ENCODE data around the gene NDEL1.

Gene NDEL1

GRCh38 chr17:8455665-8456209 is 20.1 kb downstream of the NDEL1 start:
- no peak for DNase-seq (ENCODE audit: low spot score)

- DNase-seq (ENCODE audit: low spot score), result no peak
Observed at GRCh38 chr17:8458128-8458527, 22.4 kb downstream of the NDEL1 start.

GRCh38 chr17:8459107-8459506 is 23.4 kb downstream of the NDEL1 start:
- no peak for DNase-seq (ENCODE audit: low spot score)

- no peak for DNase-seq (ENCODE audit: low spot score)
Observed at GRCh38 chr17:8459831-8460230, 24.1 kb downstream of the NDEL1 start.

GRCh38 chr17:8462564-8462963 is 26.9 kb downstream of the NDEL1 start:
- DNase-seq (ENCODE audit: low spot score), result no peak

- no peak for DNase-seq (ENCODE audit: low spot score)
Observed at GRCh38 chr17:8463099-8463498, 27.4 kb downstream of the NDEL1 start.

GRCh38 chr17:8464941-8465340 is 29.3 kb downstream of the NDEL1 start:
- DNase-seq (ENCODE audit: low spot score), result no peak

- no peak for DNase-seq (ENCODE audit: low spot score)
Observed at GRCh38 chr17:8465356-8465755, 29.7 kb downstream of the NDEL1 start.

GRCh38 chr17:8465759-8466158 is 30.1 kb downstream of the NDEL1 start:
- DNase-seq (ENCODE audit: low spot score), result no peak

GRCh38 chr17:8466456-8466855 is 30.8 kb downstream of the NDEL1 start:
- DNase-seq (ENCODE audit: low spot score), result no peak

- DNase-seq (ENCODE audit: low spot score), result no peak
Observed at GRCh38 chr17:8466873-8467272, 31.2 kb downstream of the NDEL1 start.

GRCh38 chr17:8467527-8467926 is 31.8 kb downstream of the NDEL1 start:
- no peak for DNase-seq (ENCODE audit: low spot score)

GRCh38 chr17:8468127-8468526 is 32.4 kb downstream of the NDEL1 start:
- no peak for DNase-seq (ENCODE audit: low spot score)

GRCh38 chr17:8468980-8469379 is 33.3 kb downstream of the NDEL1 start:
- DNase-seq (ENCODE audit: low spot score), result no peak

GRCh38 chr17:8469964-8470363 is 34.3 kb downstream of the NDEL1 start:
- DNase-seq (ENCODE audit: low spot score), result no peak

- DNase-seq (ENCODE audit: low spot score), result no peak
Observed at GRCh38 chr17:8470447-8471047, 34.9 kb downstream of the NDEL1 start.

GRCh38 chr17:8472663-8473062 is 37.0 kb downstream of the NDEL1 start:
- no peak for DNase-seq (ENCODE audit: low spot score)

- DNase-seq (ENCODE audit: low spot score), result no peak
Observed at GRCh38 chr17:8473451-8474192, 37.9 kb downstream of the NDEL1 start.

GRCh38 chr17:8474826-8475225 is 39.1 kb downstream of the NDEL1 start:
- no peak for DNase-seq (ENCODE audit: low spot score)

GRCh38 chr17:8475227-8475626 is 39.5 kb downstream of the NDEL1 start:
- DNase-seq (ENCODE audit: low spot score), result no peak

GRCh38 chr17:8475781-8476180 is 40.1 kb downstream of the NDEL1 start:
- no peak for DNase-seq (ENCODE audit: low spot score)

- DNase-seq (ENCODE audit: low spot score), result no peak
Observed at GRCh38 chr17:8476741-8477140, 41.1 kb downstream of the NDEL1 start.

GRCh38 chr17:8477171-8477570 is 41.5 kb downstream of the NDEL1 start:
- no peak for DNase-seq (ENCODE audit: low spot score)
